ENCODE results near the gene CFAP61.

Gene CFAP61

GRCh38 chr20:20295621-20296498 is 243.5 kb downstream of the CFAP61 start:
- TF ChIP-seq, protein P1, sequence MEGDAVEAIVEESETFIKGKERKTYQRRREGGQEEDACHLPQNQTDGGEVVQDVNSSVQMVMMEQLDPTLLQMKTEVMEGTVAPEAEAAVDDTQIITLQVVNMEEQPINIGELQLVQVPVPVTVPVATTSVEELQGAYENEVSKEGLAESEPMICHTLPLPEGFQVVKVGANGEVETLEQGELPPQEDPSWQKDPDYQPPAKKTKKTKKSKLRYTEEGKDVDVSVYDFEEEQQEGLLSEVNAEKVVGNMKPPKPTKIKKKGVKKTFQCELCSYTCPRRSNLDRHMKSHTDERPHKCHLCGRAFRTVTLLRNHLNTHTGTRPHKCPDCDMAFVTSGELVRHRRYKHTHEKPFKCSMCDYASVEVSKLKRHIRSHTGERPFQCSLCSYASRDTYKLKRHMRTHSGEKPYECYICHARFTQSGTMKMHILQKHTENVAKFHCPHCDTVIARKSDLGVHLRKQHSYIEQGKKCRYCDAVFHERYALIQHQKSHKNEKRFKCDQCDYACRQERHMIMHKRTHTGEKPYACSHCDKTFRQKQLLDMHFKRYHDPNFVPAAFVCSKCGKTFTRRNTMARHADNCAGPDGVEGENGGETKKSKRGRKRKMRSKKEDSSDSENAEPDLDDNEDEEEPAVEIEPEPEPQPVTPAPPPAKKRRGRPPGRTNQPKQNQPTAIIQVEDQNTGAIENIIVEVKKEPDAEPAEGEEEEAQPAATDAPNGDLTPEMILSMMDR (IDR thresholded peaks at IDR 0.05; ENCODE audit: low read depth, low read length), result no peak
- H3K4me3 ChIP-seq (ENCODE audit: low read depth, low read length), result no peak overlapping the region
- no peaks in the 10 kb centered on the region for H3K27me3 ChIP-seq (ENCODE audit: insufficient read depth, low read depth, severe bottlenecking)
- no peak overlapping the region for H3K27ac ChIP-seq
- no peaks in the 10 kb centered on the region for H3K36me3 ChIP-seq
- DNase-seq, result no peak
- H3K9me3 ChIP-seq (ENCODE audit: severe bottlenecking), result no peaks in the 10 kb centered on the region

GRCh38 chr20:20297181-20297580 is 244.8 kb downstream of the CFAP61 start:
- Histone ChIP-seq H3K27ac (no peak overlapping the region), H3K27me3 (ENCODE audit: insufficient read depth, low read depth, severe bottlenecking) (no peaks in the 10 kb centered on the region), H3K9me3 (ENCODE audit: severe bottlenecking) (no peaks in the 10 kb centered on the region), H3K36me3 (no peaks in the 10 kb centered on the region), H3K4me3 (ENCODE audit: low read depth, low read length) (no peak overlapping the region)
- DNase-seq, result no peak
- TF ChIP-seq, protein P1 (IDR thresholded peaks at IDR 0.05; ENCODE audit: low read depth, low read length), result no peak

DNA sequence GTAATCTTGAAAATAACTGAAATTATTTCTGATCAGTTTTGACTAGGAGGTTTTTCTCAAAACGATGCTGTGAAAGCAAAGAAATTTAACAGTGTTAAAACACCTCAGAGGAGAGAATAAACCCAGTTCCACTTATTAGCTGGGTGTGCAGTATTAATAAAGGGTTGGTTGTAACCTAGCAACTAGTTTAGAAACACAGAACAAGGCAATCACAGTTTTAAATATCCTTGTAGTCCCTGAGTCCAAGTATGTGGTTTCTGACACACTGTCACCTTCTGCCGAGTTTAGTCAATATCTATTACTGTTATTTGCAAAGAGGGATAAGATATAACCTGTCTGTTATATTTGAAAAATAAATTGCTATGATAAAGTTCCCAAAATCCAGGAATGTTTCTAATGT is 245.4 kb downstream of the CFAP61 start:
- TF ChIP-seq, protein P1 (IDR thresholded peaks at IDR 0.05; ENCODE audit: low read depth, low read length), result no peak

DNA sequence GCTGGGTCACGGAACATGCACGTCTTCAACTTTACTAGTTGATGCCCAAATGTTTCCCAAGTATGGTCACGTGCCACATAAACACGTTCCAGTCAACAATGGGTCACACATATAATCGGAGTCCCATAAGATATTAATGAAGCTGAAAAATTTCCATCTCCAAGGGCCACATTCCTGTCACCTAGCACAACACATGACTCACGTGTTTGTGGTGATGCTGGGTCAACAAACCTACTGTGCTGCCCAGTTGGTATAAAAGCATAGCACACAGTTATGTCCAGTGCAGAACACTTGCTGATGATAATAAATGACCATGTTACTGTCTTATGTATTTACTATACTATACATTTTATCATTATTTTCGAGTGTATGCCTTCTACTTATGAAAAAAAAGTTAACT is 247.6 kb downstream of the CFAP61 start:
- H3K27me3 ChIP-seq (ENCODE audit: insufficient read depth, low read depth, severe bottlenecking), result no peaks in the 10 kb centered on the region
- no peak overlapping the region for H3K27ac ChIP-seq
- no peaks in the 10 kb centered on the region for H3K36me3 ChIP-seq
- TF ChIP-seq, protein P1 (IDR thresholded peaks at IDR 0.05; ENCODE audit: low read depth, low read length), result no peak
- H3K4me3 ChIP-seq (ENCODE audit: low read depth, low read length), result no peak overlapping the region
- DNase-seq, result no peak
- no peaks in the 10 kb centered on the region for H3K9me3 ChIP-seq (ENCODE audit: severe bottlenecking)

More for the DNA sequence above, 245.4 kb downstream of the CFAP61 start:
- Histone ChIP-seq H3K27me3 (ENCODE audit: insufficient read depth, low read depth, severe bottlenecking) (no peaks in the 10 kb centered on the region), H3K27ac (no peak overlapping the region), H3K9me3 (ENCODE audit: severe bottlenecking) (no peaks in the 10 kb centered on the region), H3K36me3 (no peaks in the 10 kb centered on the region), H3K4me3 (ENCODE audit: low read depth, low read length) (no peak overlapping the region)
- no peak for DNase-seq

- no peaks in the 10 kb centered on the region for H3K27me3 ChIP-seq (ENCODE audit: insufficient read depth, low read depth, severe bottlenecking)
- no peaks in the 10 kb centered on the region for H3K9me3 ChIP-seq (ENCODE audit: severe bottlenecking)
- TF ChIP-seq, protein P1 (IDR thresholded peaks at IDR 0.05; ENCODE audit: low read depth, low read length), result no peak
- no peak for DNase-seq
- H3K27ac ChIP-seq, result no peak overlapping the region
- no peak overlapping the region for H3K4me3 ChIP-seq (ENCODE audit: low read depth, low read length)
- no peaks in the 10 kb centered on the region for H3K36me3 ChIP-seq
These were observed 251.0 kb downstream of the CFAP61 start for GRCh38 chr20:20303320-20303719.
